HG03060 (cell line): ENCODE data around the gene ADCY2.

Experiments
- ATAC-seq: cut with Tn5 transposase; IDR thresholded peaks from one replicate; pipeline ENCODE4 v1.9.1; 2021; ENCODE audit warnings: low read depth, moderate number of reproducible peaks; ENCODE audit not compliant: unreplicated experiment

ADCY2 gene

DNA sequence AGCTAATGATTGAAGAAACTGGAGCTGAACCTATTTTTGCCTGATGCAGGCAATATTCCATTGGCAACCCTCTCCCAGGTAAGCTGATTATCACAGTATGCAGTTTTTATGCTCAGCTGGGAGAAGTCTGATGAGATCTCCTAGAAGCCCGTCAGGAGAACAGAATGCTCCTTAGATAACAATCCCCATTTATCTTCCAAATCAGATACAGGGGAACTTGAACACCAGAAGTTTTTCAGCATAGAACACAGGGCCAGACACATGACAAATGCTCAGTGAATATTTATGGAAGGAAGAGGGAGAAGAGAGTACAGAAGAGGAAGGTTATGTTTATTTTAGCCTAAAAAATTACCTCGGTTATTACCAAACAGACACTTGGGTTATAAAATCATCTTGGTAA is 417.1 kb downstream of the ADCY2 start:
- no peak for ATAC-seq

DNA sequence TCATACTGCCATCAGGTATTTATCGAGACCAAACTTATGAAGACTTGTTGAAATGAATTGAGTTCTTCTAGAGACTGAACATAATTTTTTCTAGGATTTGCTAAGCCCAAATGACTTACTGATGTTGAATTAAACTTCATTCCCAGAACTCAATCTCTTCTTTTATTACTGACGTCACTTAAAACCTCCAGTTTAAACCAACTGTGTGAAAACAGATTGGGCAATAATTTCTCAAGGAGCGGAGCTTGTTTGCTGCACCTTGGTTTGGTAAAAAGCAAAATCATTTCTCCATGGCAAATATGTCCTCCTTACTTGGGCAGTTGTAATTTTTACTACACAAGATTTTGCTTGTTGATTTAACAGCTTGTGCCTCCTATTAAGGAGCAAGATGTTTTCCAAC is 417.6 kb downstream of the ADCY2 start:
- ATAC-seq = no peak

DNA sequence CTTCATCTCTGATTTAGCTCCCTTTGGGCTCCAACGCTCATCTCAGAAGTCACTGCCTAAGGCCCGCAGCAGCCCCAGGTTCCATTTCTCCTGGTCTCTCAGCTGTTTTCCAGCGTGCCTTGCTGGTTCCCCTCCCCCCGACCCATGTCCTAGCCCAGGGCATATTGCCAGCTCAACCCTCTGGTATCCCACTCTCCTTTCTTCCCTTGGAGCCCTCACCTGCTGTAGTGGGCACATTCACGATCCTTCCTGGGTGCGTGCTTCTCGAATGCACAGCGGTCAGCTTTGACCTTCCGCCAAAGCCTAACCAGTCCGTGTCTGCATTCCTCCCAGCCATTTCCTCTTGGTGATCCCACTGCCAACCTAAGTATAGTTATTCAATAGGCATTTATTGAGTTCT is 418.9 kb downstream of the ADCY2 start:
- ATAC-seq = no peak

DNA sequence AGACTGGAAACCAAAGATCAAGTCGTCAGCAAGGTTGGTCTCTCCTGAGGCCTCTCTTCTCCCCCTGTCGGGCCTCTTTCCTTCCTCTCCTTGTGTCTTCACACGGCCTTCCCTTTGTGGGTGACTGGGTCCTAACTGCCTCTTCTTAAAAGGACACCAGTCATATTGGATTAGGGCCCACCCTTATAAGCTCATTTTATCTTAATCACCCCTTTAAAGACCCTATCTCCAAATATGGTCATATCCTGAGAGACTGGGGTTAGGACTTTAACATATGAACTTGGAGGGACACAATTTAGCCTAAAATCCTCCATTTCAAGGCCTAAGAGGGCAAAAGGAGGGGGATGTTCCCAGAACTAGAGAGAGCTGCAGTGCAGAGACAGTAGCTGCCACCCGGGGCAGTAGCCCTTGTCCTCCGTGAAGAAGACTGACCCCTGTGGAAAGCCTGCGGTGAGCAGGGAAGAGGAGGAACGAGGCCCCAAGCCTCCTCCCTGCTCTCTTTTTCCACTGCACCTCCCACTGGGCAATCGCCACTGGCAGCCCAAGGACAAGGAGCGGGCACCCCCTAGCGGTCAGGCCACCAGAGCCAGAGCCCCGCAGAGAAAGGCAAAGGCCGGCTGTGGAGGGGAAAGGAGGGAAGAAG is 420.1 kb downstream of the ADCY2 start:
- ATAC-seq = peak; percentile 77

DNA sequence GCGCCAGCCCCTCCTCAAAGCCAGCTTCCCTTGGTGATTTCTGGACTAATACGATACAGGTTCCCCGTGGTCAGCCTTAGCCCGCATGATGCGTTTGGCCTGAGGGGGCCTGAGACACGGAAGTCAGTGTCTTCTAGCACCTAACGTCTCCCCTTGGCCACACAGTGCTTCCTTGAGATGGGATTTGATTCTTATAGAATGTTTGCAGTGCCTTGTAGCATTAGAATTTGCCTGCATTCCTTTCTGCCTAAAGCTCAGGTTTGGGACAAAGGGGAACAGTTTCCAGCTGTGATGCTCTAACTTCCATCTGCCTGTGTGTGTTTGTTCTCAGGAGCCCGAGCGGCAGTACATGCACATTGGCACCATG is 420.6 kb downstream of the ADCY2 start:
- ATAC-seq = no peak

DNA sequence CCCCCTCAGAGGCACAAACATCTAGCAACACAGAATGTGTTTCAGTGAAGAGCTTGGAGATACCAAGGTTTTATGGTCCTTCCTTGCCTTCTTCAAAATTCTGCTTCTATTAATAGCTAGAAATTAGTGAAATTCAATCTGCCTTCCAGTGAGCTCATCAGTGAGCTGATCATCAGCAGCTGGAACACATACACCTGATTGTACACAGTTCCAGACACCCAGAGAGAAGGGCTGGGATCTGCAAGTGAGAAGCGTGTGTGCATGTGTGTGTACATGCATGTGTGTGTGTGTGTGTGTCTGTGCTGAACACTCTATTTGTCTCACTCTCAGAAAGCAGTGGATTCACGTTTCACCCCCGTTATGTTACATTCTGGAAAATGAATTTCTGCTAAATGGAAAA is 426.5 kb downstream of the ADCY2 start:
- no peak for ATAC-seq

DNA sequence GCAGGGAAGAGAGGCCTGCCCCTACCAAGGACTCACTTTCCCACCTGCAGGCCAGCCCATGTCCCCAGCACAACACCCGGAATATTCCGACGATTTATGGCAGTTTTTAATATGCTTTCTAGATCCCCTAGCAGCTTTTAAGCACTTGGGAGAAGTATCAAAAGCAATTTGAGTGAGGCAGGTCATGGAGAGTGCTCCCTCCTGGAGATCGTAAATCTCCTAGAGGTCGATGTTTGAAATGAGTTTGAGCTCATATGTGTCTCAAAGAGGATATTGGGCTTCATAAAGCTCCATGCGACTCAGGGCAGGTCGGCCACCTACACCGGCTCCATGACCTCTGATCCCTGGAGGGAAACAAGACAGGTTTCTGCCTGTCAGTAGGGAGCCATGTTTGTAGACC is 427.7 kb downstream of the ADCY2 start:
- ATAC-seq = no peak

DNA sequence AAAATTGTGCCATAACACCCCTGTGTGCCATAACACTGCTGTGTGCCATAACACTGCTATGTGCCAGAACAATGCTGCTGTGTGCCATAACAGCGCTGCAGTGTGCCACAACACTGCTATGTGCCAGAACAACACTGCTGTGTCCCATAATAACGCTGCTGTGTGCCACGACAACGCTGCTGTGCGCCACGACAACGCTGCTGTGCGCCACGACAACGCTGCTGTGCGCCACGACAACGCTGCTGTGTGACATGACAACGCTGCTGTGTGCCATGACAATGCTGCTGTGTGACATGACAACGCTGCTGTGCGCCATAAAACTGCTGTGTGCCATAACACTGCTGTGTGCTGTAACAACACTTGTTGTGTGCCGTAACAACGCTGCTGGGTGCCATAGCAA is 429.1 kb downstream of the ADCY2 start:
- no peak for ATAC-seq

DNA sequence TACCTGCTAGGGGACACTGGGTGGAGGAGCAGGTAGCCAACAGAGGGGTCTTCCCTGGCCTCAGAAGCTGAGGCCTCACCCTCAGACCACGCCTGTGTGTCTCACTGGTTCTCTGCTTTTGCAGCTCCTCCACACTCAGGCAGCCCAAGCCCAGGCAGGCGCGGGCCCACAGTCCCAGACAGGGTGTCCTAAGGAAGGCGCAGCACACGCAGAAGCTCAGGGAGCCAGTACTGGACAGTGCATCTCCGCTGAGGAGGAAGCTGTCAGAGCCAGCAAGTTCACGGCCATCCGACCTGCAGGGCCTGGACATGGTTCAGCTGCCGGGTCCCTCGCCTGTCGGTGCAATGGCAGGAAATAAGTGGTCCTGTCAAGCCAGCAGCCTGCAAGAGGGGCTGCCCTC is 429.7 kb downstream of the ADCY2 start:
- no peak for ATAC-seq

DNA sequence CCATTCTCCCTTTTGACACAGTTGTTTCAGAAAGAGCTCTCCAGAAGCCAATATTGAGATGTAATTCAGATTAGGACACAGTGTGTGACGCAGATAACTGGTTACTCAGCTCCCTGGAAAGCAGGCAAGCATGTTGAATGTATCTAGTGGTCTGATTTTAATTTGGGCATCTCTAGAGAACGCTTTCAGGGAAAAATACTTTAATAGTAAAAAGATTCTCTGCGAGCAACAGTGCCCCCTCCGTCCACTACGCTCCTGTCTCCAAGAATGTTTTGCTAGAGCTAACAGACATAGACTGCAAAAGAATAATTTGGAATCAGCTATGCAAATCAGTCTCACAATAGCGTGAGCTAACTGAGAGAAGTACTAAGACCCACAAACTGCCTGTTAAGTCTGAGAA is 431.7 kb downstream of the ADCY2 start:
- ATAC-seq = no peak

DNA sequence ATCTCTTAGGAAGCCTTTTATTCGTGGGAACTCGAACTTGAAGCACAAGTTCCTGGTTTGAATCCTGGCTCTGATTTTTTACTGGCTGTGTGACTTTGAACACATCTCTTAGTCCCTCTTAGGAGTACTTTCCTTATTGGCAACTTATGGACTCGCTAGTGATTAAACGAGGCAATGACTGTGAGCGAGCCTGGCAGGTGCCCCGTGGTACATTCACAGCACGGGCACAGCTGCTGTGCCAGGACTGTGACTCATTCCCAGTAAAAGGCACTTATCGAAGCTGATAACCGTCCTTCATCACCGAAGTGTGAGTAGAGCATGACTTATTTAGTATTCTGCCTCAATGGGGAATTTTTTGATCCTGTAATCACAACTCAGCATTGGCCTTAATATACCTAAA is 432.3 kb downstream of the ADCY2 start:
- no peak for ATAC-seq

DNA sequence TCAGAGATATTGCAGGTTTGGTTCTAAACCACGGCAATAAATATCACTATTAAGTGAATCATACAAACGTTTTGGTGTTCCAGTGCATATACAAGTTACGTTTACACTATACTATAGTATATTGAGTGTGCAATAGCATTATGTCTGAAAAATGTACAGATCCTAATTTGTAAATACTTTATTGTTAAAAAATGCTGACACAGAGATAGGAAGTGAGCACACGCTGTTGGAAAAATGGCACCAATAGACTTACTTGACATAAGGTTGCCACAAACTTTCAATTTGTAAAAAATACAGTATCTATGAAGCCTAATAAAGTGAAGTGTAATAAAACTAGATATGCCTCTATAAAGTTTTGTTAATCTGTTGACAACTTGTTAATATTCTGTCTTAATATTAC is 439.0 kb downstream of the ADCY2 start:
- no peak for ATAC-seq

DNA sequence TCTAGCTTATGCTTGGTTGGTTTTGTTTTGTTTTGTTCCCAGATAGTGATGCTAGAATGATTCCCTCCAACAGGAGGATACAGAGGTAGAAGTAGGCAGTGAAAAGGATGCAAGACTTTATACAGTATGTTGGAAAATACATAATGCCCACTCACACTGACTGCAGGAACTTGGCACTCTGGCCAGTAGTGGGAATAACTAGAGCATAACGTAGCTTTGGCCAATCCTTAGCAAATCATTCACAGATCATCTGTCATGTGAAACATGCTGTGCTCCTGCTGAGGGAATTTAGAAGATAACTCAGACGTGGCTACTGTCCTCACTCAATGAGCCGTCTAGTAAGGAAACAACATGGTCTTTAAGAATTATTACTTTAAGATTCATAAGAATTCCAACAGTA is 441.5 kb downstream of the ADCY2 start:
- no peak for ATAC-seq

DNA sequence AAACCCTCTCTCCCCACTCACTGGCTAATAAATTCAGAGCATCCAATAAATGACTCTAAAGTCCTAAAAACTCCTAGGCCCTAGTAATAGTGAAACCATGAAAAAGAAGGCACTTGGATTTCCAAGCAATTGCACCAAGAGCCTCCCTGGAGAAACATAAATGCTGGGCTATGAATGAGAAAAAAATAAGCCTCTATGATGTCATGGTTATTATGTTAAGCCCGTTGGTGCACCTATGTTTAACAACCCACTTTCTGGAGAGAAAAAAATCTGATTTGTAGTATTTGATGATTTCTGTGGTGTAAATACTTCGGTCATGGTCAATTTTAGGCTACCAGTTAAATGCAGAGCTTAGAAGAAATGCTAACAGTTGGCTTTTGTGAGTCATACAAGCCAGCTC is 446.6 kb downstream of the ADCY2 start:
- no peak for ATAC-seq

DNA sequence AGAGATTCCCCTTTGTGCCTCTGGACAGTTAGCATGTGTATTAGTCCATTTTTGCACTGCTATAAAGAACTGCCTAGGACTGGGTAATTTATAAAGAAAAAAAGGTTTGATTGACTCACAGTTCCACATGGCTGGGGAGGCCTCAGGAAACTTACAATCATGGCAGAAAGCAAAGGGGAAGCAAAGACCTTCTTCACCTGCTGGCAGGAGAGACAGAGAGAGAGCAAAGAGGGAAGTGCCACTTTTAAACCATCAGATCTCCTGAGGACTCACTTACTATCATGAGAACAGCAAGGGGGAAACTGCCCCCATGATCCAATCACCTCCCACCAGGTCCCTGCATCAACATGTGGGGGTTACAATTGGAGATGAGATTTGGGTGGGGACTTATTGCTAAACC is 449.0 kb downstream of the ADCY2 start:
- ATAC-seq = no peak

DNA sequence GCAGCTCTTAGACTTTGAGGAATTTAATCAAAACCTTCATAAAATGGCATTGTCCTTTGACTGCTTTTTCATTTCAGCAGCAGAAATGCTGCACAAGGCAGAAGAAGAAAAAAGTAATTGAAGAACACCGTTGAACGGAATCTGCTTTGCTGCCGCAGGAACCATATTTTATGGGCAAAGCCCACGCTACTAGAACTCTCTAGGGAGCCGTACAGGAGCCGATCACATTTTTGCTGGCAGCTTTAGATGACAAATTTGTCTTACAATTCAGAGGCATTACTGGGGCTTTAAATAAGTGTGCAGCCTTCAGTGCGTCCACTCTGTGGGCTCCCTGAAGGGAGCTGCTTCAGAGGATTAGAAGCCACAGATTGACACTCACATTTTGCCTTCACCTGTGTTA is 449.6 kb downstream of the ADCY2 start:
- ATAC-seq = no peak

DNA sequence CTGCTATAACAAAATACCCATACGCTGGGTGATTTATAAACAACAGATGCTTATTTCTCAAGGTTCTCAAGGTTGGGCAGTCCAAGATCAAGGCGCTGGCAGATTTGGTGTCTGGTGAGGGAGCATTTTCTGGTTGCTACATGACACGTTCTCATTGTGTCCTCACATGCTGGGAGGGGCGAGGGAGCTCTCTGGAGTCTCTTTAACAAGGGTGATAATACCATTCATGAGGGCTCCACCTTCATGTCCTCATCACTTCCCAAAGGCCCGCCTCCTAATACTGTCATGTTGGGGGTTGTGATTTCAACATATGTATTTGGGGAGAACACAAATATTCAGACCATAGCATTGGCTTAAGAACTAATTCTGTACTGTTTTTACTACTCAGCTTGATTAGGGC is 450.4 kb downstream of the ADCY2 start:
- no peak for ATAC-seq

DNA sequence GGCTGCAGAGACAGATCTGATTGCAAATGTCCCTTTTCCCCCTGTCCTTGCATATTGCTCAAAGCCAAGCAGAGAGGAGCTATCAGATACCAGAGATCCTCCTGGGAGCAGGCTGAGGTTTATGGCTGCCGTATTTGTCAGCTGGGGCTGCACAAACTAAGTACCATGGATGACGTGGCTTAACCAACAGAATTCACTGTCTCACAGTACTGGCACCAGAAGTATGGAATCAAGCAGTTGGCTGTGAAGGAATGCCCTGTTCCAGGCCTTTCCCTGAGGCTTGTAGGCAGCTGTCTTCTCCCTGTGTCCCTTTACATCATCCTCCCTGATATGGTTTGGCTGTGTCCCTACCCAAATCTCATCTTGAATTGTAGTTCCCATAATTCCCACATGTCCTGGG is 452.4 kb downstream of the ADCY2 start:
- no peak for ATAC-seq

DNA sequence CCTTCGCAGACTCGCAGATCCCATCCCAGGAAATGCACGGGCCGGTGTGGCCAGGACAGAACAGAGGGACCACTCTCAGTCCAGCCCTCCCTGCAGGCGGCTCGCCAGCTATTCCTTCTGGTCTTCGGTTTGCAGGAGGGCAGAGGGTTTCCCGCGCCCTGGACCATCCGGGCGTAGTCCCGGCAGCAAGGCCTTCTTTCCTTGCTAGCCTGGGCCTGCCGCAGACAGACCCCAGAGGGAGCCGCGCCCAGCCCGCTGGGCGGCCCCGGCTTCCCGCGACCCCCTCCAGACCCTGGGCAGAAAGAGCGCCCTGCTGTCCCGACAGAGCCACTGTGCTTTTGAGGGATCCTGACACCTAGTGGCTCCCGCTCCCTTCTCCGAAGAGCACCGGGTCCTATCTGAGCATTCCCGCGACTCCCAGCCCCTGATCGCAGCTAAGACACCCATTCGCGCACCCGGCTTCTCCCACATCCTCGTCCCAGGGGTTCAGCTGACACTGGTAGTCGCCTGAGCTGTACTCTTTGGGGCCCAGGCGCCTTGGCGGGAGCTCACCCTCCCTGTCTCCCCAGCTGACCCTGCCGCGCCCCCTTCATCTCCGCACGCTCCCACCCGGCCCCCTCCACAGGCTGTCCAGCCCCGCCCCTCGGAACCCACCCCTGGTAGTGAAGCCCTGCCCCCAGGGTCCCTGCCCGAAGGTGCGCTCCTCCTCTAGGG is 453.9 kb downstream of the ADCY2 start:
- no peak for ATAC-seq

DNA sequence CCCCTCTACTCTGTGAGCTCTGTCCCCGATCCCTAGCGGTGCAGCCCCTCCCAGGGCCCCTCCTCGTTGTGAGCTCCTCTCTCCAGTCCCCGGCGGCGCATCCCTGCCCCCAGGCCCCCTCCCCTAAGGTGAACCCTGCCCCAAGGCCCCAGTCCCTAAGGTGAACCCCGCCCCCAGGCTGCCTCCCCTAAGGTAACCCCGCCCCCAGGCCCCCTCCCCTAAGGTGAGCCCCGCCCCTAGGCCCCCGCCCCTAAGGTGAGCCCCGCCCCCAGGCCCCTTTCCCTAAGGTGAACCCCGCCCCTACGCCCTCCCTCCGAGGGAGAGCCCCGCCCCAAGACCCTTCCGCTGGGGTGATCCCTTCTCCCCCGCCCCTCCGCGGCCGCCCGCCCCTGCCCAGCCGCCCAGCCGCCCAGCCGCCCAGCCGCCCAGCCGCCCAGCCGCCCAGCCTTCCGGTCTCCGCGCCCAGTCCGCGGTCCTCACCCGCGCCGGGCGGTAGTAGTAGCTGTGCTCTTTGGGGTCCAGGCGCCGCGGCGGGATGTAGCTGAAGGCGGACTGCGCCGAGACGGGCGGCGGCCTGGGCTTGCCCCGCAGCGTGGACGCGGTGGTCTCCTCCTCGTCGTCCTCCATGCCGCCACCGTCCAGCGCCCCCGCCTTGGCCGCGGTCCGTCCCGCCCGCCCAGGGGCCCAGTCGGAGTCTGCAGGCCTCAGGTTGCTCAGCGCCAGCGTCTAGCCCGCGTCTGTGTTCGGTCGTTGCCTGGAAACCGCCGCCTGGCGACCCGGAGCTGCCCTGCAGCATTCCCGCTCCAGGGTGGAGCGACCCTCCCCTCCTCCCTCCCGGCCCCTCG is 454.7 kb downstream of the ADCY2 start, which contains the start of gene CFAP90:
Gene CFAP90, minus strand, starts transcription at position 739 of the 845 bp plus-strand sequence. Its CDS starts 112 bp downstream, at position 627.
- no peak for ATAC-seq

DNA sequence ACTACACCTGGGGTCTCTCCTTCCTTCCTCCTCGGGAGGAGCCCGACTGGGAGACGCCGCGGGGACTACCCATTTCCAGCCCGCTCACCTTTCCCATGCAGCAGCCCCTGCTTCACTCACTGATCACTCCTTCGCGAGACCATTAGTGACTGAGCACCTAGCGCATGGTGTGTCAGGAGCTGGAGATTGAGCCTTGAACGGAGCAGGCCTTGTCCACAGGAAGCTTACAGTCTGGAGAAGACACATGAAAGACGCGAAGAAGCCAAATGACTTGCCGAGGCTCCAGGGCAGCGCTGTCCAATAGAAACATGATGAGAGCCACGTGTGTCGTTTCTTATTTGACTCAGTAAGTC is 455.3 kb downstream of the ADCY2 start:
- no peak for ATAC-seq
